Suprapubic skin (tissue), 4 donors: Measurements from ENCODE around the gene HTR3C.

Source experiments
- CTCF ChIP-seq, 2 donors: fragments of 200-600 bp in 1 of 2; fragments of 450-650 bp in 1 of 2; sonication (generic) in 1 of 2; IDR thresholded peaks; one replicate each; pipeline ENCODE4 v1.5.1; 2016 to 2019; ENCODE audit warnings: antibody characterized with exemption in 2 of 2, mild to moderate bottlenecking in 1 of 2, moderate library complexity in 1 of 2
- EP300 ChIP-seq: sonication (generic); formaldehyde crosslinking; IDR thresholded peaks from one replicate; pipeline ENCODE4 v1.6.1; 2017; ENCODE audit warnings: antibody characterized with exemption
- POLR2AphosphoS5 ChIP-seq, 3 donors: sonication (generic); formaldehyde crosslinking; IDR thresholded peaks; one replicate each; pipeline ENCODE4 v1.6.1; 2017; ENCODE audit warnings: antibody characterized with exemption in 3 of 3

- TF ChIP-seq CTCF (IDR thresholded peaks at IDR 0.05) (no peak), EP300 (no peak), POLR2AphosphoS5 (IDR thresholded peaks at IDR 0.05) (no peak)
Measured at GRCh38 chr3:184077881-184078280, 25.0 kb downstream of the HTR3C start.
